DMS53 (cell line): ENCODE results near the gene ATP8A2.
A peak's percentile ranks its signal among the peaks of the same experiment; 100 is the strongest.

Source experiments
- DNase-seq: peaks from one replicate; lab custom pipeline; 2025; lab: John Stamatoyannopoulos, UW

ATP8A2 gene

GRCh38 chr13:25859528-25859927, 487.8 kb downstream of the ATP8A2 start:
- DNase-seq: no peak

GRCh38 chr13:25860265-25860664, 488.5 kb downstream of the ATP8A2 start:
- DNase-seq: peak; percentile 42

GRCh38 chr13:25860862-25861261, 489.1 kb downstream of the ATP8A2 start:
- no peak for DNase-seq

GRCh38 chr13:25862156-25862555, 490.4 kb downstream of the ATP8A2 start:
- no peak for DNase-seq

- DNase-seq: no peak
Observed at GRCh38 chr13:25864116-25864515, 492.3 kb downstream of the ATP8A2 start.

- DNase-seq: no peak
Observed at GRCh38 chr13:25864936-25865335, 493.2 kb downstream of the ATP8A2 start.

- DNase-seq: no peak
Observed at GRCh38 chr13:25865391-25865790, 493.6 kb downstream of the ATP8A2 start.

GRCh38 chr13:25867038-25867437, 495.3 kb downstream of the ATP8A2 start:
- DNase-seq: peak; percentile 84

GRCh38 chr13:25868490-25868889, 496.7 kb downstream of the ATP8A2 start:
- no peak for DNase-seq

GRCh38 chr13:25869941-25870340, 498.2 kb downstream of the ATP8A2 start:
- no peak for DNase-seq

GRCh38 chr13:25871389-25872125, 499.8 kb downstream of the ATP8A2 start:
- DNase-seq: no peak

- DNase-seq: no peak
Observed at GRCh38 chr13:25872481-25873241, 500.9 kb downstream of the ATP8A2 start.

GRCh38 chr13:25873242-25873612, 501.5 kb downstream of the ATP8A2 start:
- DNase-seq: no peak

GRCh38 chr13:25874064-25874737, 502.4 kb downstream of the ATP8A2 start:
- DNase-seq: peak; percentile 13

- DNase-seq: peak; percentile 30
Observed at GRCh38 chr13:25874907-25875306, 503.1 kb downstream of the ATP8A2 start.

GRCh38 chr13:25876247-25876646, 504.5 kb downstream of the ATP8A2 start:
- no peak for DNase-seq

- no peak for DNase-seq
Observed at GRCh38 chr13:25879466-25879865, 507.7 kb downstream of the ATP8A2 start.

- DNase-seq: no peak
Observed at GRCh38 chr13:25881136-25881926, 509.6 kb downstream of the ATP8A2 start.

GRCh38 chr13:25881971-25882451, 510.2 kb downstream of the ATP8A2 start:
- no peak for DNase-seq

GRCh38 chr13:25882466-25883357, 510.9 kb downstream of the ATP8A2 start:
- no peak for DNase-seq

- no peak for DNase-seq
Observed at GRCh38 chr13:25885418-25885817, 513.6 kb downstream of the ATP8A2 start.
